ENCODE results near the gene MST1R.
"Not testable (repeated sequence)": the region's sequence is repeated elsewhere in the genome, so short reads cannot be mapped to it uniquely, and the experiment has no call there.

MST1R gene

DNA sequence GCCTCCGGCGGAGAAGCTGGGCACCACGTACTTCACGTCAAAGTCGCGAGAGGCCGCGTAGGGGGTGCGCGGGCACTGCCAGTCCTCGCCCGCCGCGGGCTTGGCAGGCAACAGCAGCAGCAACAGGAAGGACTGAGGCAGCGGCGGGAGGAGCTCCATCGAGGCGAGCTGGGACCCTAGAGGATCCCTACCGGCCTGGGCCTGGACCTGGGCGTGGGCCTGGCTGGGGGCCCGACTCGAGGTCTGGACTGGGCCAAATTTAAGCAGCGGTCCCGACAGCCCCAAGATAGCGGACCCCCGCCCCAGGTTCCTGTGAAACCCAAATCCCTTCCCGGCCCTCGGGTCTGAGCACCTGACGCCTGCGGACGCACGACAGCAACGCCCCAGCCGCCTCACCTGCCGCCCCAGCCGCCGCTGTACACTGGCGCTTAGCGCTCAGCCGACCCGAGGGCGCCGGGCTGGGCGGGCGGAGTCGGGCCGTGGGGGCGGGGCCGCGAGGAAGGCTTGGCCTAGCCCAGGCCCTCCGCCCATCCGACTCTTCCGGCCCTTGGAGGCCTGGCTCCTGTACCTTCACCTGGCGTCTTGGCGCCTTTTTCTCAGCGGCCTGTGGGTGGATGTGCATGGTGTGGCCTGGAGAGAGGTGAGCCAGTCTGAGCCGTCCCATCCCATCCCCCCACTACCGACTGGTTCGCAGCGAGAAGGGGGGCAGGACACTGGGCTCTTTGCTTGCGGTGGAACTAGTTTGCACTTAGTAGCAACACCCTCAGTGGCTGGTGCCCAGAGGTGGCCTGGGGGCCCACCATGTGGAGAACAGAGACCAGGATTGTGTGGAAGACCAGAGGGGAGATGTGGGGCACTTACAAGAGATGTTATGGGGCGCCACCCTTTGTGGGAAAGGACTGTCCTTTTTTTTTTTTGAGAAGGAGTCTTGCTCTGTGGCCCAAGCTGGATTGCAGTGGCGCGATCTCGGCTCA is at the start of gene MST1R:
TSS of gene MST1R (minus strand) at position 423 of the 974 bp plus-strand sequence. CDS start at position 159, 264 bp downstream.
- DNase-seq, result no peak

DNA sequence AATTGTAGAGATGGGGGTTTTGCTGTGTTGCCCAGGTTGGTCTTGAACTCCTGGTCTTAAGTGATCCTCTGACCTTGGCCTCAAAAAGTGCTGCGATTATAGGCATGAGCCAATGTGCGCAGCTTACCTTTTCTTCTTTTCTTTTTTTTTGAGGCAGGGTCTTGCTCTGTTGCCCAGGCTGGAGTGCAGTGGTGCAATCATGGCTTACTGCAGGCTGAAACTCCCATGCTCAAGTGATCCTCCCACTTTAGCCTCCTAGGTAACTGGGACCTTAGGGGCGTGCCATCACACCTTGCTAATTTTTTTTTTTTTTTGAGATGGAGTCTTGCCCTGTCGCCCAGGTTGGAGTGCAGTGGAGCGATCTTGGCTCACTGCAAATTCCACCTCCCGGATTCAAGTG is 49.3 kb upstream of the MST1R start:
- no peak for DNase-seq

DNA sequence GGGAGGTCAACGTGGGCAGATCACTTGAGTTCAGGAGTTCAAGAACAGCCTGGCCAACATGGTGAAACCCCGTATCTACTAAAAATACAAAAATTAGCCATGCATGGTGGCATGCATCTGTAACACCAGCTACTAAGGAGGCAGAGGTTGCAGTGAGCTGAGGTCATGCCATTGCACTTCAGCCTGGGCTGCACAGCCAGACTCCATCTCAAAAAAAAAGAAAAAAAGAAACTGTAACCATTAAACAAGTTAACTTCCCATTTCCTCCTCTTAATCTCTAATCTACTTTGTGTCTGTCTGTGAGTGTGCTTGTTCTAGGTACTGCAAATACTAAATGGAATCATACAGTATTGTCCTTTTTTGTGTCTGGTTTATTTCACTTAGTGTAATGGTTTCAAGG is 39.0 kb upstream of the MST1R start:
- no peak for DNase-seq

DNA sequence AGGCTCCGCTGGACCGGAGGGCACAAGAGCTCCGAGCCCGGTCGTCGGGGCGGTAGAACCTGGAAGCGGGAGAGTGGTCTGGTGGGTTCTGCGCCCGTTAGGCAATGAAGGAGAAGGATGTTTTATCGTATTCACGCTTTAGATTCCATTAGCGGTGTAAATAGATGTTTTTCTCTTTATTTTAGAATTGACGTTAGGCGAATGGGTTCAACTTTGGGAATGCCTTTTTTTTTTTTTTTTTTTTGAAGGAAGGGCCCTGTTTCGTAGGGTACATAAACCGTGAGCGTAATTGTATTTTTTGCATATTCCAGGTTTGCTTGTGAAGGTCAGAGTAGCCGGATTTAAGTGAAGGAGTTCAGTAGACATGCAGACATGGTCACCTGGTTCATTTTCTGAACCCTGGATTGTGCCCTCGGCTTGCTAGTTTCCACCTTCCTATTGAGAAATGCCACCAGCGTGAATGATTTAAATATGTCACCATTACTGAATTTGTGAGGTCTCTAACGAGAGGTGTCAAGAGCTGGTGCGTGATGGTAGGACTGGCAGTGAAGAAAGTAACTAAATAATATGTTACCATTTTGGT is 37.1 kb upstream of the MST1R start:
- no peak for DNase-seq

DNA sequence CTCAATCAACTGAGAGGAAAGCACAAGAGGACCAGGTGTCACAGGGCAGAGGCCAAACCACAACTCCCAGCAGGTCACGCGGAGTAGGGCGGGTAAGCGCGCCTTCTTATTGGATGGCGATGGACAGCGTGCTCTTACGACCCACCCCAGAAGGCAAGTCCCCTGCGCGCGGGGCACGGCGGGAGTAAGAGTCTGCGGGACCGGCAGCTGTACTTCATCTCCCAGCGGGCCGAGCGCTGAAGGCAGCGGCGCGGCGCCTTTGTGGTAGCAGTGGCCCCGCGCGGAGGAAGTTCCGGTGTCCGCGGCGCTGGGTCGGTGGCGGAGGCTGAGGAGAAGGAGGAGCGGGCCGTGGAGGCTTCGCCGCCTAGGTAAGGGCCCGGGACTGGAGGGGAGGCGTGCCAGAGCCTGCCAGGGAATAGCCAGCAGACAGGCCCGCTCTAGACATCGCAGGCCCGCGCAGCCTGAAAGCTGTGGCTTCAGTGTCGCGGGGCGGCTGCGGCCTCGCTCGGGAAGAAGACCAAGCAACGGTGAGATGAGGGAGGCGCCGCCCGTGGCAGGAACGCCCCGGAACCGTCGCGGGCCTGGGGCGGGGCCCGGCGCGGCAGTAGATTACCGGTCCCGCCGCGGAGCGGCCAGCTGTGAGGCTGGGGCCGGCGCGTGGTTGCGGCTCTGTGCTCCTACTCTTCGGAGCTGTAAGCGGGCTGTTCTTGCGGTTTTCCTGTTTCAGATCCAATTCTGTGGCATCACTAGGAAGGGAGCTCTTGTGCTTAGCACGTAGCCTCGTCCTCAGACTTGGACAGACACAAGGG is 36.4 kb upstream of the MST1R start, which contains the start of gene RBM6:
TSS of gene RBM6 (plus strand) at position 293 of the 809 bp plus-strand sequence. CDS start 22,492 bp downstream, outside the sequence.
- DNase-seq, result peak; percentile 94

DNA sequence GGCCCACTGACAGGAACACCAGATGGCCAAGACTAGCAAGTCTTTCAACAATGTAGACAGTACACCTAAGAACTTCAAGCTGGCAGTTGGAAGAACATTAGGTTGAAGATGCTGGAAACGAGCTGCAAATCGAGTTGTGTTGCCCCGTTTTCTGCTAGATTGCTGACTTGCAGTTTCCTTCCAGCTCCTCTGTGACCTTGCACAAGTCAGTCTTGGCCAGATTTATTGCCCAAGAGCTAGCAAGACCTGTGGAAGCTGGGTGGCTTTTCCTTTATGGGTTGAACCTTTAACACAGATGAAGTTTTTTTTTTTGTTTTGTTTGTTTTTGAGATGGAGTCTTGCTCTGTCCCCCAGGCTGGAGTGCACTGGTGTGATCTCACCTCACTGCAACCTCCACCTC is 33.4 kb upstream of the MST1R start:
- DNase-seq, result no peak

DNA sequence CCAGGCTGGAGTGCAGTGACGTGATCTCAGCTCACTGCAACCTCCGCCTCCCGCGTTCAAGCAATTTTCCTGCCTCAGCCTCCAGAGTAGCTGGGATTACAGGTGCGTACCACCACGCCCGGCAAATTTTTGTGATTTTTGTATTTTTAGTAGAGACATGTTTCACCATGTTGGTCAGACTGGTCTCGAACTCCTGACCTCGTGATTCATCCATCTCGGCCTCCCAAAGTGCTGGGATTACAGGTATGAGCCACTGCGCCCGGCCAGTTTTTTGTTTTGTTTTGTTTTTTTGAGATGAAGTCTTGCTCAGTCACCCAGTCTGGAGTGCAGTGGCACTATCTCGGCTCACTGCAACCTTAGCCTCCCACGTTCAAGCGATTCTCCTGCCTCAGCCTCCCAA is 28.6 kb upstream of the MST1R start:
- not testable (repeated sequence) for DNase-seq

DNA sequence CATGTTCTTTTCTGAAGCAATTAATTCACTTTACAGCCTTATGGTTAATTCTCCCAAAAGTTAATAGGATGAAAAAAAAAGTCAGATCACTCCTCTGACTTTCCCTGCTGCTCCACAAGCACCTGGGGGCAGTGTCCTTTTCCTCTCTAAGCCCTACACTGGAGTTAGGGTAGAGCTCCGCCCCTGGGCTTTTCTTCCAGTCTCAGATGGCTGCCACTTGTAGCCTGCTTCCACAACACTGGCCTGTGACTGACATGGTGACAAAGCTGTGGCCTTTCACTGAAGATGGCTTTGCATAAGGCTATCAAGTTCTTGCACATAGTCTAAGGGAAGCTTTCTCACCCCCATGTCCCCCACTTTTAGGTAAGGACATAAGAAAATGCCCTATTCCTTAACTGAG is 27.2 kb upstream of the MST1R start:
- no peak for DNase-seq

DNA sequence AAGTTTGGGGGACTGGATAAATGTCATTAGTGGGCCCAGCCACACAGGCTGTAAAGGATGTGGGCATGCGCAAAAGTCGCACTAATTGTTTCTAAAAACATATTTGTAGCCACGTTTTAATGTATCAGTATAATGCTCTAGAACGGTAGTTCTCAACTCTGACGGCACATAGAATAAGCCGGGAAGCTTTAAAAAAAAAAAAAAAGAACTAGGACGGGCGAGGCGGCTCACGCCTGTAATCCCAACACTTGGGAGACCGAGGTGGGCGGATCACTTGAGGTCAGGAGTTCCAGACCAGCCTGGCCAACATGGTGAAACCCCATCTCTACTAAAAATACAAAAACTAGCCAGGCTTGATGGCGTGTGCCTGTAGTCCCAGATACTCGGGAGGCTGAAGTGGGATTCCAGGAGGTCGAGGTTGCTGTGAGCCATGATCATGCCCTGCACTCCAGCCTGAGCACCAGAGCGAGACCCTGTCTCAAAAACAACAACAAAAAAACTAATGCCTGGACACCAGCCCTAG is 26.6 kb upstream of the MST1R start:
- no peak for DNase-seq

DNA sequence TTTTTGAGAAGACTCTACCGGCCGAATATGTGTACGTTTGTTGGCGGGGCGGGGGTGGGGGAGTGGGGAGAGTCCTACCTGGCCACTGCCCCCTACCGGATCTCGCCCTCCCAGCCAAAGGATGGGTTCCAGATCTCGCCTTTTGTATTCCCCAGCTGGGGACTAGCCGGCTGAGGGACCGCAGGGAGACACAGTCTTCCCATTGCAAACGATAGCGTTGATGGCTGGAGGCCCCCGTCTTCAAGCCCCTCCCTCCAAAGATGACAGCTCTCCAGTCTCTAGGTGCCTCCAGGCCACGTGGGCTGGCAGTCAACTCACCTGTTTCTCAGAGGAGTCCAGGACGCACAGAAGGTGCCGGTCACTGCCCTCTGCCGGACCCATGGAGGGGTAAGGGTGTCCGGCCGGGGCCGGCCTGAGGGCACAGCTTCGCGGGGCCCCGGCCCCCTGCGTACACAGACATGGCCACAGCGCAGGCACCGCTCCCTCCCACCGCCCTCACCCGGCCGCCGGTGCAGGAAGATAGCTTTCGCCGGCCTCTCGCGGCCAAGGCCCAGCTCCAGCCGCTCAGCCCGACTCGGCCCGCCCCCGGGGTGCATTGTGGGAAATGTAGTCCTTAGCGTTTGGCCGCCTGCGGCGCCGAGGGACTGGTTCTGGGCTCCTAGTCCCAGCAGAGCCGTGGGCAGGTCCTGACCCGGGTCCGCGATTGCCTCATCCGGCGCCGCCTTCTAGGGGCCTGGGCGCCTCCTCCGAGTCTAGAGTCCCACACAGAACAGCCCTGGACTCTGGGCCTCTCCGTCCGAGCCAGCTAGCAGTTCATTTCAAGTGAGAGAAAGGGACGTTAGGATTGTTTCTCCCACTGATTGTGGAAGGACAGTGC is 25.9 kb upstream of the MST1R start, which contains the start of gene MON1A:
TSS of gene MON1A (minus strand) at position 521 of the 877 bp plus-strand sequence. CDS start 16,465 bp downstream, outside the sequence.
- peak; percentile 70 for DNase-seq

DNA sequence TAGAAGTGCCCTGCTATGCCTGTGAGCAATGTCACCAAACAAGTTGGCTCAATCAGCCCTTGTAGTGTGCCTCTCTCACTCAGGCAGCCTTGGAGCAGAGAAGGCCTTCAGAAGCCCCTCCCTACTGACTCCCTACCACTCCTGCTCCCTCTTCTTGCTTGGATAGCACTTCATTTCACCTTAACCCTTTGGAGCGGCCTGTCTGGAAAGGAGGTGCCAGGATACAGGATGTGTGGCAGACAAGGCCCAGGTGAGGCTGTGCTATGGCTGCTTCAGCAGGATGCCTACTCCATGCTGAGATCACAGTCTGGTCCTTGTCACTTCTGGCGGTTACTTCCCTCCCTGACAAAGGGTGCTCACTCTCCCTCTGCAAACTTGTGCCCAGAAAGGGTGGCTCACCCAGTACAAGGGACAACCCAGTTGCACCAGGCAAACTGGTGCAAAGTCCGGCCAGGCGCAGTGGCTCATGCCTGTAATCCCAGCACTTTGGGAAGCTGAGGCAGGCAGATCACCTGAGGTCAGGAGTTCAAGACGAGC is 24.9 kb upstream of the MST1R start:
- no peak for DNase-seq

DNA sequence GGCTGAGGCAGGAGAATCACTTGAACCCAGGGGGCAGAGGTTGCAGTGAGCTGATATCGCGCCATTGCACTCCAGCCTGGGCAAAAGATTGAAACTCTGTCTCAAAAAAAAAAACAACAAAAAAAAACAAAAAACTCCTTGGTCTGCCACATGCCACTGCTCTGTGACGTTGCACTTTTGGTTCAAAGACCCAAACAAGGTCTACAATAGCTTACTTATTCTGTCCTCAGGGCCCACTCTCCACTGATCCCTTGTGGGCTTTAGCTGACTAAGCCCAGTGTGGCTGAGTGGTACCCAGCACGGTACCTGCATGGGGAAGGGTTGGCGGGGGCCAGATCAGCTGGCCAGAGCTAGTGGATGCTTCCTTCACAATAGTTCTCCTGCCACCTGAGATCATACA is 24.1 kb upstream of the MST1R start:
- no peak for DNase-seq

DNA sequence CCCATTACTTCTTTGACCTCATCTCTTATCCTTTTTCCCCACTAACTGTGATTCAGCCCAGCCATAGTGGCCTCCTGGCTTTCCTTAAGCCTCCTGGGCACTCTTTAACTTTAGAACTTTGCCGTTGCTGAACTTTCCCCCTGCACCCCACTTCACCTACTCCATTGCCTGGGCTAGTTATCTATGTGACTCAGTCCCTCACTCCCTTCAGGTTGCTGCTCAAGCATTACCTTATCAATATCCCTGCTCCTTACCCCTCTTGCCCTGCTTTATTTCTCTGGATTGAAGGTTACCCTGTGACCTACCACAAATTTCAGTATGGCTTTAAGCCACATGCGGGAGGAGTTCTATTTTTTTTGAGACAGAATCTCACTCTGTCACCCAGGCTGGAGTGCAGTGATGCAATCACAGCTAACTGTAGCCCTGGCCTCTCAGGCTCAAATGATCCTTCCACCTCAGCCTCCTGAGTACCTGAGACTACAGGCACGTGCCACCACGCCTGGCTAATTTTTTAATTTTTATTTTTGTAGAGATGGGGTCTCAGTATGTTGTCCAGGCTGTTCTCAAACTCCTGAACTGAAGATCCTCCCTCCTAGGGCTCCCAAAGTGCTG is 22.6 kb upstream of the MST1R start:
- DNase-seq, result no peak

DNA sequence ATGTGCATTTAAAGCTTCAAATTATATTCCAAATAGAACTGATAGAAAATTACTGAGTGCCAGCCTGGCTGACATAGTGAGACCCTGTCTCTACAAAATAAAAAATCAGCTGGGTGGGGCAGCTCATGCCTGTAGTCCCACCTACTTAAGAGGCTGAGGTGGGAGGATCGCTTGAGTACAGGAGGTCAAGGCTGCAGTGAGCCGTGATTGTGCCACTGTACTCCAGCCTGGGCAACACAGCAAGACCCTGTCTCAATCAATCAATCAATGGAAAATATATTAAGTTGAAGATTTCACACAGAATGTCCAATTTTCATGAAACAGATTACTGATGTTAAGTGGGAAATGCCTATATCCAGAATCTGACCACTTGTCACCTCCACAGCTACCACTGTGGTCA is 21.8 kb upstream of the MST1R start:
- DNase-seq, result no peak

DNA sequence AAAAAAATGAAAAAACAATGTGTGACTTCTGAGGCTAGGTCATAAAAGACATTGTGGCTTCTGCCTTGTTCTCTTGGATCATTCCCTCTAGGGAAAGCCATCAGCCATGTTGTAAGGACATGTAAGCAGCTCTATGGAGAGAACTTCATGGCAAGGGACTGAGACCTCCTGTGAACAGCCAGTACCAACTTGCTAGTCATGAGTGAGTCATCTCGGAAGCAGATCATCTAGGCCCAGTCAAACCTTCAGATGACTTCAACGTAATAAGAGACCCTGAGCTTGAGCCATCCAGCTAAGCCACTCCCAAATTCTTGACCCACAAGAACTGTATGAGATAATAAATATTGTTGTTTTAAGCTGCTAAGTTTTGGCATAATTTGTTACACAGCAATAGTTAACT is 21.0 kb upstream of the MST1R start:
- DNase-seq, result no peak

DNA sequence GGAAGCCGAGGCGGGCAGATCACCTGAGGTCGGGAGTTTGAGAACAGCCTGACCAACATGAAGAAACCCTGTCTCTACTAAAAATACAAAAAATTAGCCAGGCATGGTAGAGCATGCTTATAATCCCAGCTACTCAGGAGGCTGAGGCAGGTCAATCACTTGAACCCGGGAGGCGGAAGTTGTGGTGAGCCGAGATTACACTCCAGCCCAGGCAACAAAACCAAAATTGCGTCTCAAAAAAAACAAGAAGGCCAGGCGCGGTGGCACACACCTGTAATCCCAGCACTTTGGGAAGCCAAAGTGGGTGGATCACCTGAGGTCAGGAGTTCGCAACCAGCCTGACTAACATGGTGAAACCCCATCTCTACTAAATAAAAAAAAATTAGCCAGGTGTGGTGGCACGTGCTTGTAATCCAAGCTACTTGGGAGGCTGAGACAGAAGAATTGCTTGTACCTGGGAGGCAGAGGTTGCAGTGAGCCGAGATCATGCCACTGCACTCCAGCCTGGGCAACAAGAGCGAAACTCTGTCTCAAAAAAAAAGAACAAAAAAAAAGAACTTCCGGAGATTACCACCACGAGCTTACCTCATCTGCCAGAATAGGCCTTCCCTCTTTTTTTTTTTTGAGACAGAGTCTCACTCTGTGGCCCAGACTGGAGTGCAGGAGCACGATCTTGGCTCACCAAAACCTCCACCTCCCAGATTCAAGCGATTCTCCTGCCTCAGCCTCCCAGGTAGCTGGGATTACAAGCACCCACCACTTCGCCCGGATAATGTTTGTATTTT is 14.3 kb upstream of the MST1R start:
- DNase-seq, result not testable (repeated sequence)

DNA sequence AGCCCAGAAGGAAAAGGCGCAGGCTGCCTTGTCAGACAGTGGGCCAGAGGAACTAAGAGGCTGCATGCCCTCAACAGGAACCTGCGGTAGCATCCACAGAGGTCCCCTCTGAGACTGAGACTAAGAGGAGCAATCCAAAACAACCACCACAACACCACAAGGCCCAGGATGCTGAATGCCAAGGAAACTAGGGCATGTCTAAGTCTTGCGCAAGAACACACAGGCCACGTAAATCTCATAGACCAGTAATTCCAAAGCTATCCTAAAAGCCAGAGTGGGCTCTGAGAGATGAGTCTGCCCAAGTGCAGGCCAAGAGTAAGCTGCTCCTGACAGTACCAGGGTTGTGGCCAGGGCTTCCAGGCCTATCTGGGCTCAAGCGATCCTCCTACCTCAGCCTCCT is 13.0 kb upstream of the MST1R start:
- no peak for DNase-seq

DNA sequence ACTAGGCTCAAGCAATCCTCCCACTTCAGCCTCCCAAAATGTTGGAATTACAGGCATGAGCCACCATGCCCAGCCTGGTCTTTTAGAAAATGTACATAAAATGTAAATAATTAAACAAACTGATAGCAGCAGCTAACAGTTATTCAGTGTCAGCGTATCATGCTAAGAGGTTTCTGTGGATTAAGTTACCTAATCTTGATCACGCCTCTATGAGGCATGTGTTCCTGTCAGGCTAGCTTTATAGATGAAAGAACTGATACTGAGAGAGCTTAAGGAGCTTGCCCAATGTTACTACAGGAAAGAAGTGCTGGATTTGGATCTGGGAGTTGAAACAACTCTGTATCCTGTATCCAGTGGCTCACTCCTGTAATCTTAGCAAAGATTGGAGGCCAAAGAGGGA is 11.2 kb upstream of the MST1R start:
- DNase-seq, result no peak

DNA sequence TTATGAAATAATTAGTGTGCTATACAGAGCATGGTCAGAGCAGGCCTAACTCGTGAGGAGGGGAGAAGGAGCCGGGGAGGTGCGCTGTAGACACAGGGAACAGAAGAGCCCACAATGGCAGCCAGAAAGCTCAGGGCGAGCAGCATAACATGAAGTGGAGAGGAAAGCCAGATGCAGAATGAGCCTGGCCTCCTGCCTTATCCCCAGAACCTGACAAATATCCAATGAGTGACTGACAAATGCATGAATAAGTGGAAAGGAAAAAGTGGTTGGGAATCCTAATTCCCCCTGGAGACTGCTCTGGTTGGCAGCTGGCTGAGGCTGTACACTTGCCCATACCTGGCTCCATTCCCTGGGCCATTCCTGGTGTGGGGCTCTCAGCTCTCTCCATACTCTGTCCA is 9.2 kb upstream of the MST1R start:
- DNase-seq, result no peak

DNA sequence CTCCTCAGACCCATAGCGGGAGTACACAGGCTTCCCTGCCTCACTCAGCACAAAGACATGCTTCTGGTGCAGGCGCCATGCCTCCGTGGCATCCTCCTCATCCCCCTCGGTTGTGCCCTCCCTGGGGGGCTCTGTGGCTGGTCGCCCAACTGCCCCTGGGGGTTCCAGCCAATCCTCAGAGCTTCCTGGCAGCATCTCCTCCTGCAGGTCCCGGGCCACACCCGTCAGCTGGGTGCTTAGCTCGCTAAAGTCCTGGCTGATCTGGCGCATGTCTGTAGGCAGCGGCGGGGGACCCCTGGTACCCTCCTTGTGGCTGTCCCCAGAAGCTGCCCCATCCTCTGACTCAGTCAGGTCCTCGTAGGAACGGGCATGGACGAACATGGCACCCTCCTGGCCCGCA is 7.9 kb upstream of the MST1R start:
- no peak for DNase-seq

DNA sequence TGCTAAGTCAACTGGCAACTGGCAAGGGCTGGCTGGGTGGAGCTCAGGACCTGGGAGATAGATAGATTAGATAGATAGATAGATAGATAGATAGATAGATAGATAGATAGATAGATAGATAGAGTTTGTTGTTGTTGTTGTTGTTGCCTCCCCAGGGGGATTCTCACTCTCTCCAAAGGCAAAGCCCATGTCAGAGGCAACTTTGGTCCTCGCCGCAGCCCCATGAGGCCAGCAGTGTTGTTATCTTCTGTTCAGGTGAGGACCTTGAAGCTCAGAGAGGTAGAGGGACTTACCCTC is 7.4 kb upstream of the MST1R start:
- no peak for DNase-seq
